Naive thymus-derived CD4-positive, alpha-beta T cell (primary cell): ENCODE data around the gene CBR1. TPM values are rescaled to one million over a fixed set of nuclear protein-coding genes. Genes with fewer than 3 reads are reported as not detected.

Experiments used
- ATAC-seq: fragments of 150-1000 bp; cut with Tn5 transposase; 2 replicates; pipeline ENCODE4 v1.10.0; 2021; ENCODE audit warnings: mild to moderate bottlenecking, moderate library complexity
- CTCF ChIA-PET: fragments of 350-600 bp; sonication (Branson Sonifier 250); formaldehyde crosslinking; loops from one replicate; lab custom pipeline; 2021; ENCODE audit warnings: antibody characterized with exemption; lab: Charles Lee
- POLR2A ChIA-PET: fragments of 350-600 bp; sonication (Branson Sonifier 250); formaldehyde crosslinking; loops from one replicate; lab custom pipeline; 2021; ENCODE audit warnings: antibody characterized with exemption, inconsistent platforms; lab: Charles Lee
- DNase-seq, 9 donors: peaks; one replicate each; pipeline versions ENCODE4 v3.0.0 to v3.0.0-alpha.2; 2020 to 2022; ENCODE audit warnings: mixed read lengths in 1 of 9
- H3K27ac ChIP-seq: one replicate; pipeline ENCODE4 v1.7.0; 2013; ENCODE audit warnings: mild to moderate bottlenecking, low read depth, low read length, moderate library complexity
- H3K27me3 ChIP-seq, 2 donors: one replicate each; pipeline ENCODE4 v1.7.0; 2013; ENCODE audit warnings: low read length in 2 of 2, mild to moderate bottlenecking in 2 of 2, moderate library complexity in 2 of 2; ENCODE audit not compliant: control insufficient read depth in 2 of 2, insufficient read depth in 2 of 2
- H3K36me3 ChIP-seq, 3 experiments: 1 replicate in 2 of 3; 2 replicates in 1 of 3; pipeline ENCODE4 v1.7.0; 2013; ENCODE audit warnings: low read length in 3 of 3, mild to moderate bottlenecking in 3 of 3, moderate library complexity in 1 of 3; ENCODE audit not compliant: insufficient read depth in 3 of 3, control insufficient read depth in 2 of 3
- H3K4me1 ChIP-seq, 2 donors: one replicate each; pipeline ENCODE4 v1.7.0; 2013; ENCODE audit warnings: low read length in 2 of 2, mild to moderate bottlenecking in 2 of 2, moderate library complexity in 1 of 2; ENCODE audit not compliant: control insufficient read depth in 2 of 2, insufficient read depth in 2 of 2
- H3K4me3 ChIP-seq: 2 replicates; pipeline ENCODE4 v1.7.0; 2013; ENCODE audit warnings: mild to moderate bottlenecking, low read length
- H3K9me3 ChIP-seq, 3 experiments: 1 replicate in 2 of 3; 2 replicates in 1 of 3; pipeline ENCODE4 v1.7.0; 2013; ENCODE audit warnings: low read length in 3 of 3; ENCODE audit not compliant: control insufficient read depth in 2 of 3
- H3K27ac Mint-ChIP-seq, 9 donors: one replicate each; pipeline ENCODE4 v1.8.0; 2020 to 2022; ENCODE audit warnings: mixed read lengths in 9 of 9, mild to moderate bottlenecking in 8 of 9, moderate library complexity in 5 of 9, inconsistent platforms in 2 of 9
- H3K27me3 Mint-ChIP-seq, 5 donors: one replicate each; pipeline ENCODE4 v1.8.0; 2021 to 2022; ENCODE audit warnings: mixed read lengths in 5 of 5, mild to moderate bottlenecking in 1 of 5
- H3K36me3 Mint-ChIP-seq, 5 donors: one replicate each; pipeline ENCODE4 v1.8.0; 2020 to 2022; ENCODE audit warnings: mixed read lengths in 5 of 5, mild to moderate bottlenecking in 3 of 5, inconsistent platforms in 1 of 5
- H3K4me1 Mint-ChIP-seq, 7 donors: one replicate each; pipeline ENCODE4 v1.8.0; 2020 to 2022; ENCODE audit warnings: mixed read lengths in 7 of 7, mild to moderate bottlenecking in 3 of 7, inconsistent platforms in 1 of 7
- H3K4me3 Mint-ChIP-seq, 10 donors: one replicate each; pipeline ENCODE4 v1.8.0; 2020 to 2022; ENCODE audit warnings: mild to moderate bottlenecking in 10 of 10, mixed read lengths in 10 of 10, moderate library complexity in 6 of 10, inconsistent platforms in 2 of 10
- H3K9me3 Mint-ChIP-seq, 11 donors: one replicate each; pipeline ENCODE4 v1.8.0; 2020 to 2022; ENCODE audit warnings: mixed read lengths in 11 of 11, mild to moderate bottlenecking in 4 of 11, inconsistent platforms in 1 of 11, moderate library complexity in 1 of 11
- intact Hi-C, 2 donors: fragments of 100-400 bp; cut with micrococcal nuclease; formaldehyde crosslinking; loops; one replicate each; pipeline ENCODE4 v1.15.1; 2023
- polyA plus RNA-seq, 2 donors: library from polyadenylated mRNA; unstranded; fragments of 300-500 nt; fragmentation: Illumina TruSeq; gene quantifications; one replicate each; pipeline ENCODE4 v1.2.3, GENCODE V29; 2021
- total RNA-seq, 6 experiments: library from RNA in 5 of 6; stranded (reverse) in 5 of 6; gene quantifications; 1 replicate in 5 of 6; 2 replicates in 1 of 6; pipeline ENCODE4 v1.2.3 and lab custom pipeline; 2021 to 2026

CBR1 gene
- total and polyA plus RNA-seq, 7 experiments from 2014 or later: 6.0 to 59.7 (median 24.1) TPM

DNA sequence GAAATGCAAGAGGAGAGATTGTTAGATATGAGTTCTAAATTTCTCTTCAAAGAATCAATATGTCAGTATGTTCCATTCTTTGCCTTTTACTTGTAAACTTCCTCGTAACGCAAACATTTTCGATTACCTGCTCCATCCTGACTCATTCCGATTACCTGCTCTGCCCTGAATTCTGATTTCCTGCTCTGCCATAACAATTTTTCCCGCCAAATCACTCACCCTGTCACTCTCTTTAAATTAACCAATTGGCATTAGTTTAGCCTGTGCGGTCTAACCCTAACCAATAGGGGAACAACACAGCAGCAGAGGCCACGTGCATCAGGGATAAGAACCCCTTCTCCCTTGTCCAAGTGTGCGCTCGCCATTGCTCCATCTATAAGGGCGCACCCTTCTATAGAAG lies 40.0 kb downstream of the CBR1 start:
- Histone ChIP-seq H3K4me1 (peaks cover 0 to 17% of the 10 kb centered on the region in 2 donors), H3K27ac (no peak overlapping the region), H3K36me3 (no peaks in the 10 kb centered on the region), H3K9me3 (no peaks in the 10 kb centered on the region), H3K27me3 (no peaks in the 10 kb centered on the region), H3K4me3 (no peak overlapping the region)
- Mint-ChIP-seq H3K9me3 (peaks cover 0 to 2% (median 0%) of the 10 kb centered on the region in 11 donors), H3K27ac (no peak overlapping the region), H3K4me1 (peaks cover 14 to 26% (median 24%) of the 10 kb centered on the region in 7 donors), H3K36me3 (no peaks in the 10 kb centered on the region), H3K4me3 (no peak overlapping the region), H3K27me3 (peaks cover 11 to 43% (median 17%) of the 10 kb centered on the region in 5 donors)
- POLR2A ChIA-PET: no interaction called here
- DNase-seq (no peak), ATAC-seq (no peak)
- CTCF ChIA-PET: interaction anchor here (0.9 kb wide), 1 partner anchor 11 kb away, joined by 3 read pairs; no protein-coding TSS in a partner anchor
- intact Hi-C loops: loop anchor here (5.0 to 10.0 kb wide), 6 partner anchors 68 to 1058 kb away; no protein-coding TSS in a partner anchor

DNA sequence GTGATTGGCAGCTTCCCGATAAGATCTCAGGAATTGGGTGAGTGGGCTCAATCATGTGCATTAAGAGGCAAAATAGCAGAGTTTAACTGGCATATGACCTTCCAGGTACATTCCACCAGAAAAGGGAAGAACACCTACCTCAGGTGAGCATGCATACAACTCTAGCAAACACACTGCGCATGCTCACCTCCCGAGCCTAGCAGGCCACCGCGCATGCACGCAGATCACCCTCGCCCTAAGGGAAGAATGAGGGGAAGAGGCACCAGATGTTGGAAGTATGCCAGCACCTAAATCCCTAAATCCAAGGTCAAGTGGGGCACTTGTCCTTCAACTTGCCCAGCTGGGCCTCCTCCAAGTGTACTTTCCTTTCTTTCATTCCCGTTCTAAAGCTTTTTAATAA lies 41.4 kb downstream of the CBR1 start:
- ATAC-seq (no peak), DNase-seq (no peak)
- H3K27ac ChIP-seq: no peak overlapping the region
- Mint-ChIP-seq H3K4me1 (peaks cover 16 to 36% (median 28%) of the 10 kb centered on the region in 7 donors), H3K27ac (peak overlapping the region in 2 of 9 donors; percentile 38 to 67), H3K27me3 (peaks cover 0 to 30% (median 7%) of the 10 kb centered on the region in 5 donors), H3K4me3 (no peak overlapping the region), H3K36me3 (no peaks in the 10 kb centered on the region), H3K9me3 (peaks cover 0 to 2% (median 0%) of the 10 kb centered on the region in 11 donors)
- no peaks in the 10 kb centered on the region for H3K36me3 ChIP-seq
- no peak overlapping the region for H3K4me3 ChIP-seq
- H3K9me3 ChIP-seq: no peaks in the 10 kb centered on the region
- no peaks in the 10 kb centered on the region for H3K27me3 ChIP-seq
- peaks cover 0 to 19% of the 10 kb centered on the region in 2 donors for H3K4me1 ChIP-seq
- ChIA-PET CTCF (no interaction called here), POLR2A (interaction anchor here (0.6 to 6.5 kb wide), 2 partner anchors 12 to 51 kb away, joined by 3 to 30 read pairs; partner anchors contain the start of gene SETD4)
- intact Hi-C loops: loop anchor here (5.0 to 10.0 kb wide), 6 partner anchors 69 to 1059 kb away; no protein-coding TSS in a partner anchor

DNA sequence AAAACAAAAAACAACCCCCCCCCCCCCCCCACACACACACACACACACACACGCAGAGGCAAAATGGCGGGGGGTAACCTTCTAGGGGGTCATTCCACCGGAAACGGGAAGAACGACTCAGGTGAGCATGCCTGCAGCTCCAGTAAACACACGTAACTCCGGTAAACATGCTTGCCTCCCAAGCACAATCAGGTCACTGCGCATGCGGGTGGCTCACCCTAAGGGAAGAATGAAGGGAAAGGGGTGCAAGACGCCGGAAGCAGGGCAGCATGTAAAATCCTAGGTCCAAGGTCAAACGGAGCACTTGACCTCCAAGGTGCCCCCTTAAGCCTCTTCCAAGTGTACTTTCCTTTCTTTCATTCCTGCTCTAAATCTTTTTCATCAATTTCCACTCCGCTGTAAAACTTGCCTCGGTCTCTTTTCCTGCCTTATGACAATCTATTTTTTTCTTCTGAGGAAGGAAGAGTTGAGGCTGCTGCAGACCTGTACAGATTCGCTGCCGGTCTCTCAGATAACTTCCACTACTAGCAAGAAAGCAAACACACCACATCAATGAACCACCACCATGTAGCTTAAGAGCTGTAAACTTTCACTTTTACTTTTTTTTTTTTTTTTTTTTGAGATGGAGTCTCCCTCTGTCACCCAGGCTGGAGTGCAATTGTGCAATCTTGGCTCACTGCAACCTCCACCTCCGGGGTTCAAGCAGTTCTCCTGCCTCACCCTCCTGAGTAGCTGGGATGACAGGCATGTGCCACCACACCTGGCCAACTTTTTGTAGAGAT lies 44.0 kb downstream of the CBR1 start:
- Histone ChIP-seq H3K9me3 (peaks cover 0 to 4% (median 0%) of the 10 kb centered on the region in 3 experiments), H3K27me3 (no peaks in the 10 kb centered on the region), H3K27ac (peak overlapping the region; percentile 72), H3K4me3 (peak overlapping the region; percentile 64), H3K4me1 (peaks cover 0 to 19% of the 10 kb centered on the region in 2 donors), H3K36me3 (no peaks in the 10 kb centered on the region)
- peaks cover 16 to 45% (median 28%) of the 10 kb centered on the region in 7 donors for H3K4me1 Mint-ChIP-seq
- POLR2A ChIA-PET: interaction anchor here (0.6 to 6.5 kb wide), 6 partner anchors 10 to 176 kb away, joined by 3 to 30 read pairs (median 3); partner anchors contain the start of gene SETD4
- CTCF ChIA-PET: interaction anchor here (0.6 to 1.9 kb wide), 13 partner anchors 11 to 274 kb away, joined by 3 to 7 read pairs (median 3); partner anchors contain the start of gene SETD4
- DNase-seq (peak in 8 of 9 donors; percentile 49 to 90 (median 74)), ATAC-seq (peak; percentile 92)
- peak overlapping the region; percentile 85 to 98 (median 92) for H3K27ac Mint-ChIP-seq
- peaks cover 0 to 2% (median 0%) of the 10 kb centered on the region in 11 donors for H3K9me3 Mint-ChIP-seq
- no peaks in the 10 kb centered on the region for H3K36me3 Mint-ChIP-seq
- intact Hi-C loops: loop anchor here (1.0 to 10.0 kb wide), 13 partner anchors 21 to 1225 kb away; partner anchors contain the start of genes CBR3 (in 2 of the 2), RUNX1 (in 1 of the 2) and SETD4 (in 1 of the 2)
- peaks cover 0 to 10% (median 0%) of the 10 kb centered on the region in 5 donors for H3K27me3 Mint-ChIP-seq
- peak overlapping the region; percentile 67 to 100 (median 88) for H3K4me3 Mint-ChIP-seq

DNA sequence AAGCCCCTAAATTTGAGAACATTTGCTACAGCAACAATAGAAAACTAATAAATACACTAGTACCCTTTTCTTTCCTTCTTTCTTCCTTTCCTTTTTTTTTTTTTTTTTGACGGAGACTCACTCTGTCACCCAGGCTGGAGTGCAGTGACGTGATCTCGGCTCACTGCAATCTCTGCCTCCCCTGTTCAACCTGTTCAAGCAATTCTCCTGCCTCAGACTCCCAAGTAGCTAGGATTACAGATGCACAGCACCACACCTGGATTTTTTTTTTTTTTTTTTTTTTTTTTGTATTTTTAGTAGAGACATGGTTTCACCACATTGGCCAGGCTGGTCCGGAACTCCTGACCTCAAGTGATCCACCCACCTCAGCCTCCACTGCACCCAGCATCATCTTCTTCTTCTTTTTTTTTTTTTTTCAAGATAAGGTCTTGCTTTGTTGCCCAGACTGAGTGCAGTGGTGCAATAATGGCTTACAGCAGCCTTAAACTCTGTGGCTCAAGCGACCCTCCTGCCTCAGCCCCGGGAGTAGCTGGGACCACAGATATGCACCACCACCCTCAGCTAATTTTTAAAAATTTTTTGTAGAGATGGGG lies 45.4 kb downstream of the CBR1 start:
- Histone ChIP-seq H3K4me3 (no peak overlapping the region), H3K4me1 (peaks cover 0 to 19% of the 10 kb centered on the region in 2 donors), H3K36me3 (no peaks in the 10 kb centered on the region), H3K9me3 (peaks cover 0 to 4% (median 0%) of the 10 kb centered on the region in 3 experiments), H3K27ac (no peak overlapping the region), H3K27me3 (no peaks in the 10 kb centered on the region)
- Mint-ChIP-seq H3K4me3 (peak overlapping the region in 7 of 10 donors; percentile 35 to 100 (median 67)), H3K4me1 (peaks cover 16 to 45% (median 28%) of the 10 kb centered on the region in 7 donors), H3K9me3 (peaks cover 0 to 2% (median 0%) of the 10 kb centered on the region in 11 donors), H3K36me3 (no peaks in the 10 kb centered on the region), H3K27me3 (peaks cover 0 to 2% (median 0%) of the 10 kb centered on the region in 5 donors), H3K27ac (peak overlapping the region in 8 of 9 donors; percentile 85 to 98 (median 92))
- ChIA-PET CTCF (interaction anchor here (0.6 kb wide), 1 partner anchor 21 kb away, joined by 3 read pairs; no protein-coding TSS in a partner anchor), POLR2A (interaction anchor here (6.5 kb wide), 1 partner anchor 55 kb away, joined by 30 read pairs; the partner anchor contains the start of gene SETD4)
- intact Hi-C loops: loop anchor here in 1 of 2 donors (10.0 kb wide), 1 partner anchor 710 kb away; no protein-coding TSS in a partner anchor
- no peak for DNase-seq
- ATAC-seq: no peak

DNA sequence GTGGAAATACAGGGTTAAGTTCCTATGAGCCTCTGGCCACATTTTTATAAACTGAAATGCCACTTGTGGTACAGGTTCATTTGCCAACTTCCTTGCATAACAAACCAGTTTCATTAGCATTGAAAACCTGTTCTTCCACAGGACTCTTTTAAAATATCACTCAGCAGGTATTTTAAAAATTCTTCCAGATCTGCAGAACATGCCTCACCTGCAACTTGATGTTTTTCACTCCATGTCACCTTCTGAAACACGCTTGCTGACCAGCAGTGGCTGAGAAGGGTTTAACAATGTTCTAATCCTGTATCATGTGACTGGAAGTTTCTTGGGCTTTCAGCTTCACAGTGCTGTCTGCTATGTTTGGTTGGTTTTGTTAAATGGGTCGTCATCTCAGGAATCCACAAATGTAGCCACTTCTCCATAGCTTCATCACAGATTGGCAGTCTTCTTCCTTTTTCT lies 47.5 kb downstream of the CBR1 start:
- Mint-ChIP-seq H3K27me3 (no peaks in the 10 kb centered on the region), H3K36me3 (no peaks in the 10 kb centered on the region), H3K4me1 (peaks cover 16 to 43% (median 27%) of the 10 kb centered on the region in 7 donors), H3K4me3 (no peak overlapping the region), H3K9me3 (peaks cover 0 to 2% (median 0%) of the 10 kb centered on the region in 11 donors), H3K27ac (peak overlapping the region in 1 of 9 donors; percentile 54)
- H3K36me3 ChIP-seq: no peaks in the 10 kb centered on the region
- ChIA-PET POLR2A (interaction anchor here (0.6 to 1.3 kb wide), 2 partner anchors 23 to 1365 kb away, joined by 3 to 4 read pairs; no protein-coding TSS in a partner anchor), CTCF (interaction anchor here (0.6 to 1.6 kb wide), 4 partner anchors 10 to 147 kb away, joined by 3 to 7 read pairs (median 4); no protein-coding TSS in a partner anchor)
- DNase-seq: no peak
- H3K4me1 ChIP-seq: peaks cover 0 to 19% of the 10 kb centered on the region in 2 donors
- no peak overlapping the region for H3K27ac ChIP-seq
- peaks cover 0 to 4% (median 0%) of the 10 kb centered on the region in 3 experiments for H3K9me3 ChIP-seq
- no peak overlapping the region for H3K4me3 ChIP-seq
- intact Hi-C loops: loop anchor here in 1 of 2 donors (10.0 kb wide), 1 partner anchor 713 kb away; no protein-coding TSS in a partner anchor
- no peak for ATAC-seq
- H3K27me3 ChIP-seq: no peaks in the 10 kb centered on the region
